Choroid plexus epithelial cell (primary cell): Measurements from ENCODE around the gene TOP3A.

Experiments used
- DNase-seq: peaks from one replicate; pipeline ENCODE4 v3.0.0-alpha.2; 2010; ENCODE audit warnings: low read depth
- H3K4me3 ChIP-seq: 2 replicates; pipeline ENCODE4 v1.5.1; 2011; ENCODE audit warnings: low read depth, mild to moderate bottlenecking, control low read depth, low read length, moderate library complexity
- TF ChIP-seq, protein P1 (sequence below): conservative IDR thresholded peaks from 2 replicates; pipeline ENCODE4 v1.5.1; 2011; ENCODE audit warnings: low read depth, mild to moderate bottlenecking, control low read depth, inconsistent platforms, low read length, moderate library complexity

Gene TOP3A

DNA sequence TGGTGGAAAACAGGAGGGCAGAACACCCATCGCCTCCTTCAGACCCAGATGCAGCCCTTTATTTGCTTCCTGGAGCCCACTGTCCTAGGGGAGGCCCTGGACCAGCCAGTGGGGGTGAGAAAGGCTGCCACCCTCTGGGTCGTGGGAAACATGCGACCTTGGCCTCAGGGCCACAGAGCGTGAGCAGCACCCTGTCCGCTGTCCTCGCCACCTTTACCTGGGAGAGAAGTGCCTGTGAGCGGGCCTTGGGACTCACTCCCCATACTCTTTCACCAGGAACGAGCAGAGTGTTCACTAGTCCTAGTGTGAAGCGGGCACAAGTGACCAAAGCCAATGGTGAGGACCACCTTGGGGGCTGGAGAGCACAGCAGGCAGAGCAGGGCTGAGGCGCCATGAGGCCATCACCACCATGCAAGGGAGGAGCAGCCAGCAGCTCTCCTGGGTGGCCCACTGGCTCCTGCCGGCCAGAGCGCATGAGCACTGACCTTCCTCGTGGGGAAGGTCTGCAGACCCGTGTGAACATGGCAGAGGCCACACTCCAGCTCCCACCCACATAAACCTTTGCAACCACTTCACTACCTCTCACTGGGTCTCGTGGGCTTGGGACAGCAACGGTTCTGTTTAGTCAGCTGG, 8.8 kb upstream of the TOP3A start:
- no peak for DNase-seq
- H3K4me3 ChIP-seq, result no peak overlapping the region
- TF ChIP-seq, protein P1, sequence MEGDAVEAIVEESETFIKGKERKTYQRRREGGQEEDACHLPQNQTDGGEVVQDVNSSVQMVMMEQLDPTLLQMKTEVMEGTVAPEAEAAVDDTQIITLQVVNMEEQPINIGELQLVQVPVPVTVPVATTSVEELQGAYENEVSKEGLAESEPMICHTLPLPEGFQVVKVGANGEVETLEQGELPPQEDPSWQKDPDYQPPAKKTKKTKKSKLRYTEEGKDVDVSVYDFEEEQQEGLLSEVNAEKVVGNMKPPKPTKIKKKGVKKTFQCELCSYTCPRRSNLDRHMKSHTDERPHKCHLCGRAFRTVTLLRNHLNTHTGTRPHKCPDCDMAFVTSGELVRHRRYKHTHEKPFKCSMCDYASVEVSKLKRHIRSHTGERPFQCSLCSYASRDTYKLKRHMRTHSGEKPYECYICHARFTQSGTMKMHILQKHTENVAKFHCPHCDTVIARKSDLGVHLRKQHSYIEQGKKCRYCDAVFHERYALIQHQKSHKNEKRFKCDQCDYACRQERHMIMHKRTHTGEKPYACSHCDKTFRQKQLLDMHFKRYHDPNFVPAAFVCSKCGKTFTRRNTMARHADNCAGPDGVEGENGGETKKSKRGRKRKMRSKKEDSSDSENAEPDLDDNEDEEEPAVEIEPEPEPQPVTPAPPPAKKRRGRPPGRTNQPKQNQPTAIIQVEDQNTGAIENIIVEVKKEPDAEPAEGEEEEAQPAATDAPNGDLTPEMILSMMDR, result no peak

GRCh38 chr17:18323007-18323406, 8.2 kb upstream of the TOP3A start:
- H3K4me3 ChIP-seq, result no peak overlapping the region
- TF ChIP-seq, protein P1, result peak; percentile 39
- DNase-seq, result peak; percentile 24

- TF ChIP-seq, protein P1, result no peak
- DNase-seq, result no peak
- H3K4me3 ChIP-seq, result no peak overlapping the region
These were observed 7.7 kb upstream of the TOP3A start for GRCh38 chr17:18322522-18322921.

- H3K4me3 ChIP-seq, result no peak overlapping the region
- TF ChIP-seq, protein P1, result peak; percentile 42
- peak; percentile 28 for DNase-seq
These were observed 6.5 kb upstream of the TOP3A start for GRCh38 chr17:18321309-18321708.

DNA sequence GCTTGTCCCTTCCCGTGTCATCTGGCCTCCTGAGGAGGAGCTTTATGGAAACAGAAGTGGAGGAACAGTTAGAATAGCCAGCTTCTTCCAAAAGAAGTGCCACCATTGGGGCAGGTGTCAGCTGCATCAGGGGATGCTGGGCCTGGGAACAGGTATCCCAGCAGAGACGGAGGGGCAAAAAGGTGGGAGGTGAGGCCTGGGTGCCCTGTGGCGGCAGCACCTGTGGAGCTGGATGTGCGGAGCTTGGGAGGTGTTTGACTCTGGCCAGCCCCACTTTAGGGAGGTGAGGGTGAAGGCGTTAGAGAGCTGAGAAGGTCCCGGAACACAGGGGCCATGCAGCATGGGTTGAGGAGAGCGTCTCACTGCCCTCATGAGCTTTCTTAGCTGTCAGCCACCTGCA, 5.5 kb upstream of the TOP3A start:
- TF ChIP-seq, protein P1, result no peak
- peak overlapping the region; percentile 33 for H3K4me3 ChIP-seq
- DNase-seq, result no peak

GRCh38 chr17:18319604-18320256, 4.9 kb upstream of the TOP3A start:
- TF ChIP-seq, protein P1, result peak; percentile 76
- H3K4me3 ChIP-seq, result peak overlapping the region; percentile 33
- DNase-seq, result peak; percentile 86
